Measurements from ENCODE around the gene GAPDHS. TPM values are rescaled to one million over a fixed set of nuclear protein-coding genes. Genes with fewer than 3 reads are reported as not detected.

The GAPDHS gene
- total and polyA plus RNA-seq, 2 of the 4 experiments (the other 2 are of a cell fraction) = not detected

GRCh38 chr19:35497406-35497805 is 35.9 kb upstream of the GAPDHS start:
- no peak overlapping the region for H3K27ac ChIP-seq (ENCODE audit: insufficient read depth, low read length)
- dilution Hi-C loops (cut with HindIII; ENCODE audit: low sequenced_read_pairs, unreplicated experiment) = no loop called here

More at GRCh38 chr19:35497406-35497805, 35.9 kb upstream of the GAPDHS start:
- 74% methylated on average over 9 of the region's 14 CpGs; no CpG with 5 or more reads in 1 of the 2 experiments for WGBS, 2 experiments (ENCODE audit: extremely low coverage in 2 of 2, insufficient read length in 1 of 2)
- Histone ChIP-seq H3K4me1 (ENCODE audit: control insufficient read depth, insufficient read depth, low read length) (no peaks in the 10 kb centered on the region), H3K36me3 (ENCODE audit: control insufficient read depth, insufficient read depth, low read length) (no peaks in the 10 kb centered on the region), H3K9ac (ENCODE audit: low read depth, low read length) (no peak overlapping the region), H2BK5ac (ENCODE audit: low read depth, low read length, poor library complexity, severe bottlenecking) (no peak overlapping the region), H4K8ac (ENCODE audit: low read depth in 2 of 2, low read length in 2 of 2) (no peak overlapping the region), H3K18ac (ENCODE audit: low read depth, low read length) (no peak overlapping the region), H3K23ac (ENCODE audit: low read depth, low read length) (no peak overlapping the region), H3K79me1 (ENCODE audit: low read depth in 1 of 2, low read length in 2 of 2) (no peaks in the 10 kb centered on the region), H3K4me3 (ENCODE audit: insufficient read depth, low read depth, low read length) (no peak overlapping the region), H4K5ac (ENCODE audit: low read depth, low read length) (no peak overlapping the region), H3K27me3 (ENCODE audit: control insufficient read depth, insufficient read depth, low read length) (peaks cover 30% of the 10 kb centered on the region), H2AK9ac (replicated peaks; ENCODE audit: low read depth, low read length, poor library complexity) (no peak overlapping the region), H2BK120ac (ENCODE audit: low read depth, low read length) (no peak overlapping the region), H3K14ac (replicated peaks; ENCODE audit: low read depth, low read length) (no peak overlapping the region), H4K91ac (ENCODE audit: insufficient read depth, low read depth, low read length) (no peak overlapping the region), H2AFZ (replicated peaks; ENCODE audit: low read length, poor library complexity) (peak overlapping the region; percentile 23), H3K56ac (ENCODE audit: extremely low read depth, insufficient read depth, low read length) (no peak overlapping the region), H3K4me2 (ENCODE audit: low read depth, low read length) (no peak overlapping the region), H3K4ac (ENCODE audit: low read depth, low read length) (no peak overlapping the region), H2BK20ac (ENCODE audit: low read depth, low read length) (no peak overlapping the region), H2AK5ac (ENCODE audit: low read depth, low read length) (no peak overlapping the region), H4K20me1 (ENCODE audit: insufficient read depth, low read length) (no peaks in the 10 kb centered on the region), H3K9me1 (ENCODE audit: insufficient read depth, low read length) (no peaks in the 10 kb centered on the region), H3K9me3 (ENCODE audit: control insufficient read depth, insufficient read depth, low read length) (no peaks in the 10 kb centered on the region), H2BK15ac (ENCODE audit: low read depth, low read length) (no peak overlapping the region)
- BruUV-seq (replicated peaks) = no TSS peak
- ChIA-PET CTCF (no interaction called here), POLR2A (ENCODE audit: unreplicated experiment) (no interaction called here)
- DNase-seq (no peak), ATAC-seq (ENCODE audit: low read depth) (no peak)
- TF ChIP-seq RFX5 (IDR thresholded peaks at IDR 0.05; ENCODE audit: low read depth, low read length) (no peak), BHLHE40 (IDR thresholded peaks at IDR 0.05; ENCODE audit: low read depth, low read length) (no peak), MAFK (IDR thresholded peaks at IDR 0.05; ENCODE audit: low read depth, low read length) (no peak), CEBPB (IDR thresholded peaks at IDR 0.05; ENCODE audit: low read depth, low read length) (no peak), NFE2L2 (IDR thresholded peaks at IDR 0.05; ENCODE audit: low read depth, low read length) (no peak), FOS (IDR thresholded peaks at IDR 0.05; ENCODE audit: low read depth, low read length) (no peak), RCOR1 (IDR thresholded peaks at IDR 0.05; ENCODE audit: insufficient replicate concordance, low read length) (no peak), RAD21 (IDR thresholded peaks at IDR 0.05; ENCODE audit: low read length) (no peak), CHD1 (IDR thresholded peaks at IDR 0.05; ENCODE audit: low read depth, low read length) (no peak), ELK1 (IDR thresholded peaks at IDR 0.05; ENCODE audit: borderline replicate concordance, low read depth, low read length) (no peak), MXI1 (IDR thresholded peaks at IDR 0.05; ENCODE audit: borderline replicate concordance, low read depth, low read length) (no peak), SMC3 (IDR thresholded peaks at IDR 0.05; ENCODE audit: low read depth, low read length) (no peak), MAZ (IDR thresholded peaks at IDR 0.05; ENCODE audit: borderline replicate concordance, low read depth, low read length) (no peak), POLR2A (IDR thresholded peaks at IDR 0.05; ENCODE audit: low read depth, low read length) (no peak)
- TF ChIP-seq, protein P1, sequence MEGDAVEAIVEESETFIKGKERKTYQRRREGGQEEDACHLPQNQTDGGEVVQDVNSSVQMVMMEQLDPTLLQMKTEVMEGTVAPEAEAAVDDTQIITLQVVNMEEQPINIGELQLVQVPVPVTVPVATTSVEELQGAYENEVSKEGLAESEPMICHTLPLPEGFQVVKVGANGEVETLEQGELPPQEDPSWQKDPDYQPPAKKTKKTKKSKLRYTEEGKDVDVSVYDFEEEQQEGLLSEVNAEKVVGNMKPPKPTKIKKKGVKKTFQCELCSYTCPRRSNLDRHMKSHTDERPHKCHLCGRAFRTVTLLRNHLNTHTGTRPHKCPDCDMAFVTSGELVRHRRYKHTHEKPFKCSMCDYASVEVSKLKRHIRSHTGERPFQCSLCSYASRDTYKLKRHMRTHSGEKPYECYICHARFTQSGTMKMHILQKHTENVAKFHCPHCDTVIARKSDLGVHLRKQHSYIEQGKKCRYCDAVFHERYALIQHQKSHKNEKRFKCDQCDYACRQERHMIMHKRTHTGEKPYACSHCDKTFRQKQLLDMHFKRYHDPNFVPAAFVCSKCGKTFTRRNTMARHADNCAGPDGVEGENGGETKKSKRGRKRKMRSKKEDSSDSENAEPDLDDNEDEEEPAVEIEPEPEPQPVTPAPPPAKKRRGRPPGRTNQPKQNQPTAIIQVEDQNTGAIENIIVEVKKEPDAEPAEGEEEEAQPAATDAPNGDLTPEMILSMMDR (conservative IDR thresholded peaks at IDR 0.05; ENCODE audit: low read depth, low read length) = no peak
- TF ChIP-seq, protein P2, sequence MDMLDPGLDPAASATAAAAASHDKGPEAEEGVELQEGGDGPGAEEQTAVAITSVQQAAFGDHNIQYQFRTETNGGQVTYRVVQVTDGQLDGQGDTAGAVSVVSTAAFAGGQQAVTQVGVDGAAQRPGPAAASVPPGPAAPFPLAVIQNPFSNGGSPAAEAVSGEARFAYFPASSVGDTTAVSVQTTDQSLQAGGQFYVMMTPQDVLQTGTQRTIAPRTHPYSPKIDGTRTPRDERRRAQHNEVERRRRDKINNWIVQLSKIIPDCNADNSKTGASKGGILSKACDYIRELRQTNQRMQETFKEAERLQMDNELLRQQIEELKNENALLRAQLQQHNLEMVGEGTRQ (IDR thresholded peaks at IDR 0.05; ENCODE audit: low read depth, low read length) = no peak
- intact Hi-C loops (cut with micrococcal nuclease) (no loop called here), in situ Hi-C loops (cut with MboI; ENCODE audit: low sequenced_read_pairs) (no loop called here)
